ENCODE results near the gene TESK2.
A peak's percentile ranks its signal among the peaks of the same experiment; 100 is the strongest.
"Not testable (repeated sequence)": the region's sequence is repeated elsewhere in the genome, so short reads cannot be mapped to it uniquely, and the experiment has no call there.

Gene TESK2

GRCh38 chr1:45490626-45491486 is at the start of gene TESK2:
Gene TESK2, minus strand, starts transcription at chr1:45491163. Its CDS starts 33,378 bp downstream, at chr1:45457785.
- TF ChIP-seq, protein P1, sequence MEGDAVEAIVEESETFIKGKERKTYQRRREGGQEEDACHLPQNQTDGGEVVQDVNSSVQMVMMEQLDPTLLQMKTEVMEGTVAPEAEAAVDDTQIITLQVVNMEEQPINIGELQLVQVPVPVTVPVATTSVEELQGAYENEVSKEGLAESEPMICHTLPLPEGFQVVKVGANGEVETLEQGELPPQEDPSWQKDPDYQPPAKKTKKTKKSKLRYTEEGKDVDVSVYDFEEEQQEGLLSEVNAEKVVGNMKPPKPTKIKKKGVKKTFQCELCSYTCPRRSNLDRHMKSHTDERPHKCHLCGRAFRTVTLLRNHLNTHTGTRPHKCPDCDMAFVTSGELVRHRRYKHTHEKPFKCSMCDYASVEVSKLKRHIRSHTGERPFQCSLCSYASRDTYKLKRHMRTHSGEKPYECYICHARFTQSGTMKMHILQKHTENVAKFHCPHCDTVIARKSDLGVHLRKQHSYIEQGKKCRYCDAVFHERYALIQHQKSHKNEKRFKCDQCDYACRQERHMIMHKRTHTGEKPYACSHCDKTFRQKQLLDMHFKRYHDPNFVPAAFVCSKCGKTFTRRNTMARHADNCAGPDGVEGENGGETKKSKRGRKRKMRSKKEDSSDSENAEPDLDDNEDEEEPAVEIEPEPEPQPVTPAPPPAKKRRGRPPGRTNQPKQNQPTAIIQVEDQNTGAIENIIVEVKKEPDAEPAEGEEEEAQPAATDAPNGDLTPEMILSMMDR (IDR thresholded peaks at IDR 0.05; ENCODE audit: borderline replicate concordance, control extremely low read depth, extremely low read depth, insufficient read depth, missing control alignments): no peak
- in situ Hi-C loops (cut with MboI; ENCODE audit: low sequenced_read_pairs, unreplicated experiment): loop anchor here (5.0 to 10.0 kb wide), 2 partner anchors 134 to 476 kb away; partner anchors contain the start of genes HECTD3 and UROD

GRCh38 chr1:45536886-45537285 is 45.9 kb upstream of the TESK2 start:
- TF ChIP-seq, protein P1 (IDR thresholded peaks at IDR 0.05; ENCODE audit: borderline replicate concordance, control extremely low read depth, extremely low read depth, insufficient read depth, missing control alignments): no peak
- DNase-seq (ENCODE audit: low spot score): no peak
- in situ Hi-C loops (cut with MboI; ENCODE audit: low sequenced_read_pairs, unreplicated experiment): no loop called here

More at GRCh38 chr1:45490626-45491486, at the start of gene TESK2:
- peak; percentile 95 for DNase-seq (ENCODE audit: low spot score)

- DNase-seq (ENCODE audit: low spot score): no peak
- TF ChIP-seq, protein P1 (IDR thresholded peaks at IDR 0.05; ENCODE audit: borderline replicate concordance, control extremely low read depth, extremely low read depth, insufficient read depth, missing control alignments): no peak
- in situ Hi-C loops (cut with MboI; ENCODE audit: low sequenced_read_pairs, unreplicated experiment): no loop called here
These were observed 45.2 kb upstream of the TESK2 start for GRCh38 chr1:45535988-45536766.

DNA sequence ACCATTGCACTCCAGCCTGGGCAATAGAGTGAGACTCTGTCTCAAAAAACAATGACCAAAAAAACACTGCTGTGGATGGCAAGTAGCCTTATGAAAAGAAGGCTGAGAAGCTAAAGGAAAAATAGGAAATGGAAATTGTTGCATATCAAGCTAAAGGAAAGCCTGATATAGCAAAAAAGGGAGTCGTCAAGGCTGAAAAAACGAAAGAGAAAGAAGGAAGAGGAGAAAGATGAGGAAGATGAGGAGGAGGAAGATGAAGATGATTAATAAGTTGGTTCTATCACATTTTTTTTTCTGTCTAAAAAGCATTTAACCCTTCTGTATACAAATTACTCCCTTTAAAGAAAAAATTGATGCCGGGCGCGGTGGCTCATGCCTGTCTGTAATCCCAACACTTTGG is 40.9 kb upstream of the TESK2 start:
- TF ChIP-seq, protein P1 (IDR thresholded peaks at IDR 0.05; ENCODE audit: borderline replicate concordance, control extremely low read depth, extremely low read depth, insufficient read depth, missing control alignments): no peak
- in situ Hi-C loops (cut with MboI; ENCODE audit: low sequenced_read_pairs, unreplicated experiment): no loop called here
- DNase-seq (ENCODE audit: low spot score): no peak

DNA sequence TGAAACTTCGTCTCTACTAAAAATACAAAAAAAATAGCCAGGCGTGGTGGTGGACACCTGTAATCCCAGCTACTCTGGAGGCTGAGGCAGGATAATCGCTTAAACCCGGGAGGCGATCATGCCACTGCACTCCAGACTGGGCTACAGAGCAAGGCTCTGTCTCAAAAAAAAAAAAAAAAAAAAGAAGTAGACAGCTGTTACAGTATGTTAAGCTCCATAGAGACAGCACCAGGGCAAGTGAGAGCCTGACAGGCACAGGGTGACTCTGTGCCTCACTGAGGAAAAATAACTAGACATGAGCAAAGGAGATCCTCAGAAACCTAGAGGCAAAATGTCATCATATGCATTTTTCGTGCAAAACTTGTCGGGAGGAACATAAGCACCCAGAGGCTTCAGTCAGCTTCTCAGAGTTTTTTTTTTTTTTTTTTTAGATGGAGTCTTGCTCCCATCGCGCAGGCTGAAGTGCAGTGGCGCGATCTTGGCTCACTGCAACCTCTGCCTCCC is 39.7 kb upstream of the TESK2 start:
- TF ChIP-seq, protein P1 (IDR thresholded peaks at IDR 0.05; ENCODE audit: borderline replicate concordance, control extremely low read depth, extremely low read depth, insufficient read depth, missing control alignments): no peak
- no peak for DNase-seq (ENCODE audit: low spot score)
- in situ Hi-C loops (cut with MboI; ENCODE audit: low sequenced_read_pairs, unreplicated experiment): no loop called here

DNA sequence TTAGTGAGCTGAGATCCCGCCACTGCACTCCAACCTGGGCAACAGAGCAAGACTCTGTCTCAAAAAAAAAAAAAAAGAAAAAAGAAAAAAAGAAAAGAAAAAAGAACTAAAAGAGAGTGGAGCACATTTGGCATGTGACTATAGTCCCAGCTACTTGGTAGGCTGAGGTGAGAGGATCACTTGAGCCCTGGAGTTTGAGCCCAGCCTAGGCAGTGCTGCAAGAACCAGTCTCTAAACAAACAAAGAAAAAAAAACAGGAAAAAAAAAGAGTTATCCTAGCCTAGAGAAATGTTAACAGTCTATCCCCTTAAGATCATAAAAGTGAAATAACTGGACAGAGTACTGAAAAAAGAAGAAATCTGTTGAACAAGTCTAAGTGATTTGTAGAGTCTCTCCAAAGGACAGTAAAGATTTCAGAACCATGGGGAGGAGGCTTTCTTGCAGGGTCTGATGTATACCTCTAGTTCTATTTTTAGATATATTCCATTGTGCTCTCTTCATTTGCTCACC is 35.2 kb upstream of the TESK2 start:
- DNase-seq (ENCODE audit: low spot score): no peak
- in situ Hi-C loops (cut with MboI; ENCODE audit: low sequenced_read_pairs, unreplicated experiment): no loop called here
- TF ChIP-seq, protein P1 (IDR thresholded peaks at IDR 0.05; ENCODE audit: borderline replicate concordance, control extremely low read depth, extremely low read depth, insufficient read depth, missing control alignments): no peak

GRCh38 chr1:45523975-45524374 is 33.0 kb upstream of the TESK2 start:
- in situ Hi-C loops (cut with MboI; ENCODE audit: low sequenced_read_pairs, unreplicated experiment): loop anchor here (5.0 kb wide), 1 partner anchor 48 kb away; no protein-coding TSS in a partner anchor
- DNase-seq (ENCODE audit: low spot score): not testable (repeated sequence)

GRCh38 chr1:45523516-45523915 is 32.6 kb upstream of the TESK2 start:
- not testable (repeated sequence) for DNase-seq (ENCODE audit: low spot score)
- in situ Hi-C loops (cut with MboI; ENCODE audit: low sequenced_read_pairs, unreplicated experiment): loop anchor here (5.0 kb wide), 1 partner anchor 49 kb away; no protein-coding TSS in a partner anchor
